ENCODE measurements around the gene NUDC. TPM values are rescaled to one million over a fixed set of nuclear protein-coding genes. Genes with fewer than 3 reads are reported as not detected.

Gene NUDC
- total and polyA plus RNA-seq, 2 of the 4 experiments (the other 2 are of a cell fraction) = 34.8 to 89.8 TPM

GRCh38 chr1:26960625-26960966 lies 39.1 kb downstream of the NUDC start:
- Histone ChIP-seq H3K56ac (ENCODE audit: extremely low read depth, insufficient read depth, low read length) (no peak overlapping the region), H3K79me1 (ENCODE audit: low read depth in 1 of 2, low read length in 2 of 2) (no peaks in the 10 kb centered on the region), H2BK15ac (ENCODE audit: low read depth, low read length) (peak overlapping the region; percentile 69; the same call in 1 of the 3 replicates), H3K9ac (ENCODE audit: low read depth, low read length) (no peak overlapping the region), H3K36me3 (ENCODE audit: control insufficient read depth, insufficient read depth, low read length) (no peaks in the 10 kb centered on the region), H3K14ac (replicated peaks; ENCODE audit: low read depth, low read length) (peak overlapping the region; percentile 17), H4K8ac (ENCODE audit: low read depth in 2 of 2, low read length in 2 of 2) (peak overlapping the region in 1 of 2 experiments; percentile 22; a peak in 1 of 4 replicates), H2BK20ac (ENCODE audit: low read depth, low read length) (peak overlapping the region; percentile 75), H3K18ac (ENCODE audit: low read depth, low read length) (no peak overlapping the region), H3K9me3 (ENCODE audit: control insufficient read depth, insufficient read depth, low read length) (peaks cover 7% of the 10 kb centered on the region), H3K27ac (ENCODE audit: insufficient read depth, low read length) (no peak overlapping the region), H3K4ac (ENCODE audit: low read depth, low read length) (peak overlapping the region; percentile 84), H2AFZ (replicated peaks; ENCODE audit: low read length, poor library complexity) (peak overlapping the region; percentile 89), H3K4me2 (ENCODE audit: low read depth, low read length) (no peak overlapping the region), H3K4me3 (ENCODE audit: insufficient read depth, low read depth, low read length) (no peak overlapping the region), H2BK5ac (ENCODE audit: low read depth, low read length, poor library complexity, severe bottlenecking) (no peak overlapping the region), H2AK9ac (replicated peaks; ENCODE audit: low read depth, low read length, poor library complexity) (peak overlapping the region; percentile 73), H3K4me1 (ENCODE audit: control insufficient read depth, insufficient read depth, low read length) (peaks cover 21% of the 10 kb centered on the region), H4K20me1 (ENCODE audit: insufficient read depth, low read length) (peaks cover 3% of the 10 kb centered on the region; the same call in 1 of the 2 replicates), H2BK120ac (ENCODE audit: low read depth, low read length) (peak overlapping the region; percentile 78), H4K91ac (ENCODE audit: insufficient read depth, low read depth, low read length) (peak overlapping the region; percentile 5; the same call in 1 of the 2 replicates), H3K23ac (ENCODE audit: low read depth, low read length) (peak overlapping the region; percentile 44; the same call in 1 of the 2 replicates), H4K5ac (ENCODE audit: low read depth, low read length) (no peak overlapping the region; the same call in 1 of the 2 replicates), H3K27me3 (ENCODE audit: control insufficient read depth, insufficient read depth, low read length) (peaks cover 11% of the 10 kb centered on the region), H2AK5ac (ENCODE audit: low read depth, low read length) (peak overlapping the region; percentile 97), H3K9me1 (ENCODE audit: insufficient read depth, low read length) (peaks cover 10% of the 10 kb centered on the region)
- dilution Hi-C loops (cut with HindIII; ENCODE audit: low sequenced_read_pairs, unreplicated experiment) (no loop called here), in situ Hi-C loops (cut with MboI; ENCODE audit: low sequenced_read_pairs) (loop anchor here (5.0 kb wide), 1 partner anchor 137 kb away; no protein-coding TSS in a partner anchor), intact Hi-C loops (cut with micrococcal nuclease) (no loop called here)
- no TSS peak for BruUV-seq (replicated peaks)
- WGBS, 2 experiments (ENCODE audit: extremely low coverage in 2 of 2, insufficient read length in 1 of 2) = 42% methylated on average over 2 of the region's 3 CpGs; no CpG with 5 or more reads in 1 of the 2 experiments
- TF ChIP-seq SMC3 (IDR thresholded peaks at IDR 0.05; ENCODE audit: low read depth, low read length) (no peak), MAFK (IDR thresholded peaks at IDR 0.05; ENCODE audit: low read depth, low read length) (no peak), CTCF (conservative IDR thresholded peaks at IDR 0.05; ENCODE audit: low read depth, low read length) (no peak), MXI1 (IDR thresholded peaks at IDR 0.05; ENCODE audit: borderline replicate concordance, low read depth, low read length) (no peak), POLR2A (IDR thresholded peaks at IDR 0.05; ENCODE audit: low read depth, low read length) (no peak), CEBPB (IDR thresholded peaks at IDR 0.05; ENCODE audit: low read depth, low read length) (no peak), FOS (IDR thresholded peaks at IDR 0.05; ENCODE audit: low read depth, low read length) (no peak), NFE2L2 (IDR thresholded peaks at IDR 0.05; ENCODE audit: low read depth, low read length) (no peak), RFX5 (IDR thresholded peaks at IDR 0.05; ENCODE audit: low read depth, low read length) (no peak), MAZ (IDR thresholded peaks at IDR 0.05; ENCODE audit: borderline replicate concordance, low read depth, low read length) (no peak), RCOR1 (IDR thresholded peaks at IDR 0.05; ENCODE audit: insufficient replicate concordance, low read length) (no peak), RAD21 (IDR thresholded peaks at IDR 0.05; ENCODE audit: low read length) (no peak), BHLHE40 (IDR thresholded peaks at IDR 0.05; ENCODE audit: low read depth, low read length) (no peak), USF2 (IDR thresholded peaks at IDR 0.05; ENCODE audit: low read depth, low read length) (no peak), CHD1 (IDR thresholded peaks at IDR 0.05; ENCODE audit: low read depth, low read length) (no peak)
- TF ChIP-seq, protein P1, sequence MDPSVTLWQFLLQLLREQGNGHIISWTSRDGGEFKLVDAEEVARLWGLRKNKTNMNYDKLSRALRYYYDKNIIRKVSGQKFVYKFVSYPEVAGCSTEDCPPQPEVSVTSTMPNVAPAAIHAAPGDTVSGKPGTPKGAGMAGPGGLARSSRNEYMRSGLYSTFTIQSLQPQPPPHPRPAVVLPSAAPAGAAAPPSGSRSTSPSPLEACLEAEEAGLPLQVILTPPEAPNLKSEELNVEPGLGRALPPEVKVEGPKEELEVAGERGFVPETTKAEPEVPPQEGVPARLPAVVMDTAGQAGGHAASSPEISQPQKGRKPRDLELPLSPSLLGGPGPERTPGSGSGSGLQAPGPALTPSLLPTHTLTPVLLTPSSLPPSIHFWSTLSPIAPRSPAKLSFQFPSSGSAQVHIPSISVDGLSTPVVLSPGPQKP (IDR thresholded peaks at IDR 0.05; ENCODE audit: borderline replicate concordance, low read depth, low read length) = no peak
- ChIA-PET POLR2A (ENCODE audit: unreplicated experiment) (no interaction called here), CTCF (interaction anchor here (0.6 kb wide), 1 partner anchor 29 kb away, joined by 3 read pairs; no protein-coding TSS in a partner anchor)
- ATAC-seq (ENCODE audit: low read depth) (no peak), DNase-seq (no peak)

Measured in IMR-90 (cell line).